GM12878 (cell line): Measurements from ENCODE around the gene OR5V1. TPM values are rescaled to one million over a fixed set of nuclear protein-coding genes. Genes with fewer than 3 reads are reported as not detected.

Source experiments
- ATAC-seq: fragments of 200-7000 bp; cut with Tn5 transposase; 3 replicates; pipeline ENCODE4 v1.9.1; 2020; ENCODE audit warnings: mild to moderate bottlenecking, moderate library complexity
- BruUV-seq: library from RNA; stranded (reverse); fragments of 400-500 nt; replicated peaks from 2 replicates; lab custom pipeline; 2021; lab: Mats Ljungman, UMichigan
- CTCF ChIA-PET: fragments of 300-600 bp; sonication (Branson Sonifier 250); formaldehyde crosslinking; extraction: SDS; loops from one replicate; lab custom pipeline; 2021; ENCODE audit warnings: inconsistent platforms; lab: Yijun Ruan, JAX
- POLR2A ChIA-PET: fragments of 350-600 bp; formaldehyde crosslinking; extraction: SDS; loops from one replicate; lab custom pipeline; 2021; ENCODE audit warnings: inconsistent platforms; lab: Charles Lee
- RAD21 ChIA-PET: fragments of 300-600 bp; sonication (Branson Sonifier 250); formaldehyde crosslinking; loops from one replicate; lab custom pipeline; 2023; ENCODE audit warnings: antibody characterized with exemption; ENCODE audit not compliant: unreplicated experiment; lab: Charles Lee
- SMC1A ChIA-PET: fragments of 300-600 bp; sonication (Branson Sonifier 250); formaldehyde crosslinking; loops from one replicate; lab custom pipeline; 2023; ENCODE audit not compliant: unreplicated experiment, uncharacterized antibody; lab: Charles Lee
- DNase-seq: peaks from one replicate; pipeline ENCODE4 v3.0.0-alpha.2; 2011; ENCODE audit warnings: low read depth, low spot score
- FAIRE-seq: peaks from 3 replicates; lab custom pipeline; 2011; peaks lifted over from hg19 to GRCh38; lab: Jason Lieb, UNC
- H2AFZ ChIP-seq: 2 replicates; pipeline ENCODE4 v1.6.0; 2011; ENCODE audit warnings: low read depth, low read length, control low read depth; ENCODE audit not compliant: control insufficient read depth
- H3K27ac ChIP-seq: 2 replicates; pipeline ENCODE4 v1.5.1; 2011; ENCODE audit warnings: control low read depth; ENCODE audit not compliant: control insufficient read depth, insufficient read depth
- H3K27me3 ChIP-seq, 2 experiments: replicated peaks in 1 of 2; 2 replicates each; pipeline versions ENCODE4 v1.6.0 to v1.6.1; 2011; ENCODE audit warnings: low read length in 1 of 2; ENCODE audit not compliant: control insufficient read depth in 2 of 2, insufficient read depth in 2 of 2
- H3K36me3 ChIP-seq, 2 experiments: 2 replicates each; pipeline ENCODE4 v1.5.1; 2011; ENCODE audit warnings: low read length in 1 of 2; ENCODE audit not compliant: control insufficient read depth in 2 of 2, insufficient read depth in 2 of 2
- H3K4me1 ChIP-seq: 2 replicates; pipeline ENCODE4 v1.6.1; 2011; ENCODE audit warnings: mild to moderate bottlenecking, low read length, moderate library complexity, mixed read lengths; ENCODE audit not compliant: control insufficient read depth, insufficient read depth
- H3K4me2 ChIP-seq: 2 replicates; pipeline ENCODE4 v1.6.0; 2011; ENCODE audit warnings: control low read depth; ENCODE audit not compliant: control insufficient read depth, insufficient read depth
- H3K4me3 ChIP-seq: fragments of 200-600 bp; sonication (generic); 2 replicates; pipeline ENCODE4 v1.5.1; 2016
- H3K79me2 ChIP-seq: 2 replicates; pipeline ENCODE4 v1.6.0; 2011; ENCODE audit warnings: low read length; ENCODE audit not compliant: control insufficient read depth, insufficient read depth
- H3K9ac ChIP-seq: 2 replicates; pipeline ENCODE4 v1.8.0; 2011; ENCODE audit warnings: low read length, control low read depth, mixed read lengths; ENCODE audit not compliant: control insufficient read depth, insufficient read depth
- H3K9me3 ChIP-seq: replicated peaks from 3 replicates; pipeline ENCODE4 v1.5.1; 2011; ENCODE audit warnings: mild to moderate bottlenecking, low read length; ENCODE audit not compliant: control insufficient read depth, insufficient read depth
- H4K20me1 ChIP-seq: 2 replicates; pipeline ENCODE4 v1.6.0; 2011; ENCODE audit not compliant: control insufficient read depth, insufficient read depth
- BACH1 ChIP-seq: fragments of 450-650 bp; IDR thresholded peaks from 2 replicates; pipeline ENCODE4 v1.6.1; 2017; ENCODE audit warnings: mild to moderate bottlenecking, borderline replicate concordance
- MAX ChIP-seq: IDR thresholded peaks from 2 replicates; pipeline ENCODE4 v1.6.1; 2012; ENCODE audit warnings: low read depth, low read length, improper control_type of control experiment
- PRDM15 ChIP-seq: fragments of 450-650 bp; formaldehyde crosslinking; IDR thresholded peaks from 2 replicates; pipeline ENCODE4 v1.4.0; 2020; ENCODE audit warnings: mild to moderate bottlenecking, moderate library complexity
- SIN3A ChIP-seq: IDR thresholded peaks from 2 replicates; pipeline ENCODE4 v1.6.1; 2012; ENCODE audit warnings: low read depth, low read length, improper control_type of control experiment
- SRF ChIP-seq, 2 experiments: IDR thresholded peaks; 2 replicates each; pipeline ENCODE4 v1.6.1; 2011; ENCODE audit warnings: low read depth in 2 of 2, low read length in 2 of 2, mild to moderate bottlenecking in 1 of 2, moderate library complexity in 1 of 2
- ZNF217 ChIP-seq: fragments of 450-650 bp; IDR thresholded peaks from 2 replicates; pipeline ENCODE4 v1.6.1; 2017; ENCODE audit warnings: antibody characterized with exemption, mild to moderate bottlenecking
- ZNF592 ChIP-seq: fragments of 450-650 bp; IDR thresholded peaks from 2 replicates; pipeline ENCODE4 v1.6.1; 2017; ENCODE audit warnings: mild to moderate bottlenecking, moderate library complexity
- ZZZ3 ChIP-seq: IDR thresholded peaks from 2 replicates; pipeline ENCODE4 v1.6.1; 2011; ENCODE audit warnings: low read depth; ENCODE audit not compliant: control insufficient read depth, insufficient read length
- in situ Hi-C: fragments of 300-500 bp; cut with MboI; formaldehyde crosslinking; loops from 9 replicates; pipeline ENCODE4 v1.14.3; 2018; ENCODE audit warnings: mixed read lengths
- intact Hi-C: fragments of 100-400 bp; cut with micrococcal nuclease; formaldehyde crosslinking; loops from one replicate; pipeline ENCODE4 v1.14.2; 2022; ENCODE audit not compliant: unreplicated experiment
- polyA plus RNA-seq, 11 experiments: library from polyadenylated mRNA; depleted of rRNA in 4 of 11; unstranded in 6 of 11; stranded (reverse) in 5 of 11; fragments of >200 nt; fragmentation: Nextera tagmentation in 4 of 11; fragmentation: Illumina TruSeq in 1 of 11; extraction: Ambion mirVana in 4 of 11; extraction: Trizol in 1 of 11; gene quantifications; 1 replicate in 1 of 11; 2 replicates in 10 of 11; pipeline versions ENCODE4 v1.2.1 to v1.2.3, GENCODE V29; 2011 to 2016; ENCODE audit warnings: inconsistent platforms in 2 of 11, missing spikeins in 2 of 11, low read depth in 1 of 11
- total RNA-seq, 4 experiments: library from RNA; depleted of rRNA in 3 of 4; stranded (reverse); fragments of >200 nt in 3 of 4; fragmentation: Illumina TruSeq in 1 of 4; extraction: Trizol in 1 of 4; gene quantifications; 2 replicates each; pipeline versions ENCODE4 v1.2.1 to v1.2.3, GENCODE V29; 2013 to 2021

The OR5V1 gene
- total and polyA plus RNA-seq, 10 of the 15 experiments (the other 5 are each of a cell fraction or from before 2014, with no cell fraction given): not detected

GRCh38 chr6:29332676-29333075 is 36.0 kb downstream of the OR5V1 start:
- POLR2A ChIA-PET: no interaction called here
- H3K4me3 ChIP-seq: no peak overlapping the region
- no peaks in the 10 kb centered on the region for H3K4me1 ChIP-seq
- no peaks in the 10 kb centered on the region for H3K9me3 ChIP-seq
- BruUV-seq: no TSS peak
- no peaks in the 10 kb centered on the region for H3K36me3 ChIP-seq
- H3K79me2 ChIP-seq: no peaks in the 10 kb centered on the region
- H4K20me1 ChIP-seq: no peaks in the 10 kb centered on the region
- in situ Hi-C loops: no loop called here
- no peaks in the 10 kb centered on the region for H3K27me3 ChIP-seq
- H3K4me2 ChIP-seq: no peak overlapping the region
- no peak overlapping the region for H2AFZ ChIP-seq
- no peak overlapping the region for H3K9ac ChIP-seq
- no peak for TF ChIP-seq MAX
- TF ChIP-seq ZZZ3: no peak
- no peak for TF ChIP-seq ZNF592
- TF ChIP-seq SRF (IDR thresholded peaks at IDR 0.05; ENCODE audit: low read depth in 2 of 2, low read length in 2 of 2): no peak
- no peak for TF ChIP-seq BACH1
- TF ChIP-seq SIN3A: no peak
- no peak for TF ChIP-seq ZNF217
- TF ChIP-seq PRDM15 (CRISPR knock-in tag): no peak
- RAD21 ChIA-PET: no interaction called here
- SMC1A ChIA-PET: no interaction called here
- H3K27ac ChIP-seq: no peak overlapping the region
- FAIRE-seq: no peak
- CTCF ChIA-PET: no interaction called here
- intact Hi-C loops: no loop called here
- no peak for DNase-seq
- no peak for ATAC-seq
